SK-N-SH treated with all-trans-retinoic acid at 6 μM for 48 hours (cell line): ENCODE measurements around the gene LGR4.

Experiments
- ARNTL ChIP-seq: fragments of 450-650 bp; formaldehyde crosslinking; IDR thresholded peaks from 2 replicates; pipeline ENCODE4 v1.5.0; 2020; ENCODE audit warnings: low read depth, mild to moderate bottlenecking, moderate library complexity, borderline replicate concordance
- ESRRG ChIP-seq: fragments of 250-450 bp; sonication (Bioruptor Pico); IDR thresholded peaks from 2 replicates; pipeline ENCODE4 v1.6.1; 2021; ENCODE audit warnings: mild to moderate bottlenecking
- PATZ1 ChIP-seq: fragments of 250-450 bp; sonication (Bioruptor Pico); IDR thresholded peaks from 2 replicates; pipeline ENCODE4 v1.8.0; 2020; ENCODE audit warnings: mild to moderate bottlenecking, moderate library complexity, borderline replicate concordance
- ZNF565 ChIP-seq: fragments of 450-650 bp; formaldehyde crosslinking; conservative IDR thresholded peaks from 2 replicates; pipeline ENCODE4 v1.5.0; 2020; ENCODE audit warnings: low read depth, mild to moderate bottlenecking, moderate library complexity

GRCh38 chr11:27507557-27508322, 35.1 kb upstream of the LGR4 start:
- TF ChIP-seq ARNTL (CRISPR knock-in tag) (no peak), ZNF565 (no peak), ESRRG (no peak), PATZ1 (no peak)
